ENCODE measurements around the gene MFF. TPM values are rescaled to one million over a fixed set of nuclear protein-coding genes. Genes with fewer than 3 reads are reported as not detected.

The MFF gene
- total RNA-seq, 1 experiment from 2014 or later: 82.3 TPM

DNA sequence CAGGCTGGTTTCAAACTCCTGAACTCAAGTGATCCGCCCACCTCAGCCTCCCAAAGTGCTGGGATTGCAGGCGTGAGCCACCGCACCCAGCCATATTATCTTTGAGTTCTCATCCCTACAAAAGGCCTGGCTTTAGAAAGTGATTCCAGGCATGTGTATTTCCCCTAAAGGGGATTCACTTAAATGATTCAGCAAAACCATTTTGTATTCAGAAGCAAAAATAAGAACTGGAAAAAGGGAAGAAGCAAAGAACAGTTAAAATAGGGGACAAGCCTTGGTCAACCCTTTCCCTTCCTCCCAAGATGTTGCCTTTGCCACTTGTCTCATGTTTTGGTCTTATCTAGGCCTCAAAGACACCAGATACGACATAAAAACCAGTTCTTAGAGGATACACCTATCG lies 43.5 kb downstream of the MFF start:
- Mint-ChIP-seq H3K4me1 (ENCODE audit: low read depth, unreplicated experiment) (no peaks in the 10 kb centered on the region), H3K27me3 (ENCODE audit: unreplicated experiment) (no peaks in the 10 kb centered on the region), H3K9me3 (ENCODE audit: low read depth, unreplicated experiment) (no peaks in the 10 kb centered on the region), H3K27ac (ENCODE audit: unreplicated experiment) (no peak overlapping the region), H3K36me3 (ENCODE audit: insufficient read depth, unreplicated experiment) (no peaks in the 10 kb centered on the region), H3K4me3 (ENCODE audit: low read depth, unreplicated experiment) (no peak overlapping the region)
- intact Hi-C loops (cut with micrococcal nuclease; ENCODE audit: unreplicated experiment): no loop called here
- TF ChIP-seq, protein P1, sequence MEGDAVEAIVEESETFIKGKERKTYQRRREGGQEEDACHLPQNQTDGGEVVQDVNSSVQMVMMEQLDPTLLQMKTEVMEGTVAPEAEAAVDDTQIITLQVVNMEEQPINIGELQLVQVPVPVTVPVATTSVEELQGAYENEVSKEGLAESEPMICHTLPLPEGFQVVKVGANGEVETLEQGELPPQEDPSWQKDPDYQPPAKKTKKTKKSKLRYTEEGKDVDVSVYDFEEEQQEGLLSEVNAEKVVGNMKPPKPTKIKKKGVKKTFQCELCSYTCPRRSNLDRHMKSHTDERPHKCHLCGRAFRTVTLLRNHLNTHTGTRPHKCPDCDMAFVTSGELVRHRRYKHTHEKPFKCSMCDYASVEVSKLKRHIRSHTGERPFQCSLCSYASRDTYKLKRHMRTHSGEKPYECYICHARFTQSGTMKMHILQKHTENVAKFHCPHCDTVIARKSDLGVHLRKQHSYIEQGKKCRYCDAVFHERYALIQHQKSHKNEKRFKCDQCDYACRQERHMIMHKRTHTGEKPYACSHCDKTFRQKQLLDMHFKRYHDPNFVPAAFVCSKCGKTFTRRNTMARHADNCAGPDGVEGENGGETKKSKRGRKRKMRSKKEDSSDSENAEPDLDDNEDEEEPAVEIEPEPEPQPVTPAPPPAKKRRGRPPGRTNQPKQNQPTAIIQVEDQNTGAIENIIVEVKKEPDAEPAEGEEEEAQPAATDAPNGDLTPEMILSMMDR (IDR thresholded peaks at IDR 0.05; ENCODE audit: unreplicated experiment): no peak
- CTCF ChIA-PET: no interaction called here
- no TSS peak for BruUV-seq (replicated peaks)
- no peak for DNase-seq

DNA sequence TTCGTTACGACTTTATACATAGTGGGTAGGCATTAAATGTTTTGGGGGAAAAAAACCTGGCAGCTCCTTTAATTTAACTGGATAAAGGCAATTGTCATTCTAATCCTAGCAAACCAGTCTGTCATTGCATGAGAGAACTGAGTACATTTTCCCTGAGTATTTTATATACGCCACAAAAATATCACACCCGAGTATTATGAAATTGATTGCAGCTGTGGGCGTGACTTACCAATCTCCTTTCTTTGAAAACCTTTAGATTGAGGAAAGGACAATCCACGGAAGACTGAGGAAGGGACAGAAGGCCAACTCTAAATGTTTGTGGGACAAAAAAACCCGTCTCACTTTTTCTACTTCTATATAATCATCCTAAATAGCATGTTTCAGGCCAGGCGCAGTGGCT lies 45.0 kb downstream of the MFF start:
- Mint-ChIP-seq H3K9me3 (ENCODE audit: low read depth, unreplicated experiment) (no peaks in the 10 kb centered on the region), H3K4me3 (ENCODE audit: low read depth, unreplicated experiment) (no peak overlapping the region), H3K27ac (ENCODE audit: unreplicated experiment) (no peak overlapping the region), H3K27me3 (ENCODE audit: unreplicated experiment) (no peaks in the 10 kb centered on the region), H3K36me3 (ENCODE audit: insufficient read depth, unreplicated experiment) (no peaks in the 10 kb centered on the region), H3K4me1 (ENCODE audit: low read depth, unreplicated experiment) (no peaks in the 10 kb centered on the region)
- CTCF ChIA-PET: no interaction called here
- DNase-seq: no peak
- BruUV-seq (replicated peaks): no TSS peak
- TF ChIP-seq, protein P1 (IDR thresholded peaks at IDR 0.05; ENCODE audit: unreplicated experiment): no peak
- intact Hi-C loops (cut with micrococcal nuclease; ENCODE audit: unreplicated experiment): no loop called here

DNA sequence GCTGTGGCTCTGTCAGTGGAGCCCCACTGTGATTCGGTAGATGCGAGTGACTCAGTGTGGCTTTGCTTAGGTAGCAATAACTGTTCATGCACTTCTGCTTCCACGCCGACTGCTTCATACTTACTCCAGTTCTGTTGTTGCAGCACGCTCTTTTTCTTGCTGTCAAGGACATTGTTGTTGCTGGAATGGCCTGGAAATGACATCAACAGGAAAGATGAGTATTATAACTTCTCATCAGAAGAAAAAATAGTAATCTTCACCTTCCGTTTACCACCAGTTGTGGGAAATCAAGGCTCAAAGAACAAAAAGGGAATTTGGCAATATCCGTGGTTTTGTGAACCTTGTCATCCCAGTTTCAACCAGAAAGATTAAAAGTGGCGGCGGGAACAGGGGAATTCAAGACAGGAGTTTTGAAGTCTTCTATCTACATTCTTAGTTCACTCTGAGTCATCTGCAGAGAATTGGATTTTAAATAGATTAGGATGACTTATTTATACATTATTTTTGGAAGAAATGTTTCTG lies 45.8 kb downstream of the MFF start:
- no peak overlapping the region for H3K27ac Mint-ChIP-seq (ENCODE audit: unreplicated experiment)
- no peaks in the 10 kb centered on the region for H3K36me3 Mint-ChIP-seq (ENCODE audit: insufficient read depth, unreplicated experiment)
- TF ChIP-seq, protein P1 (IDR thresholded peaks at IDR 0.05; ENCODE audit: unreplicated experiment): no peak
- H3K4me3 Mint-ChIP-seq (ENCODE audit: low read depth, unreplicated experiment): no peak overlapping the region
- no peaks in the 10 kb centered on the region for H3K27me3 Mint-ChIP-seq (ENCODE audit: unreplicated experiment)
- CTCF ChIA-PET: no interaction called here
- no peaks in the 10 kb centered on the region for H3K9me3 Mint-ChIP-seq (ENCODE audit: low read depth, unreplicated experiment)
- DNase-seq: no peak
- H3K4me1 Mint-ChIP-seq (ENCODE audit: low read depth, unreplicated experiment): no peaks in the 10 kb centered on the region
- BruUV-seq (replicated peaks): no TSS peak
- intact Hi-C loops (cut with micrococcal nuclease; ENCODE audit: unreplicated experiment): no loop called here

DNA sequence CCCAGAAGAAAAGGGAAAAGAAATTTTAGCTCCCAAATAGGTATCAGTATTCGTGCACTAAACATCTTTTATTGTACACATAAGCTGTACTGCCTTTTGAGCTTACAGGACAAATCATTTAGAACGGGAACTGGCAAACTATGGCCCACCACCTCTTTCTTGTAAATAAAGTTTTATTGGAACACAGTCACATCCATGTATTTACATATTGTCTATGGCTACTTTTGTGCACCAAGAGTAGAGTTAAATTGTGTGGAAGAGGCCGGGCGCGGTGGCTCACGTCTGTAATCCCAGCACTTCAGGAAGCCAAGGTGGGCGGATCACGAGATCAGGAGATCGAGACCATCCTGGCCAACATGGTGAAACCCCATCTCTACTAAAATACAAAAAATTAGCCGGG lies 48.3 kb downstream of the MFF start:
- DNase-seq: no peak
- CTCF ChIA-PET: no interaction called here
- intact Hi-C loops (cut with micrococcal nuclease; ENCODE audit: unreplicated experiment): no loop called here
- BruUV-seq (replicated peaks): no TSS peak
- Mint-ChIP-seq H3K27me3 (ENCODE audit: unreplicated experiment) (no peaks in the 10 kb centered on the region), H3K4me3 (ENCODE audit: low read depth, unreplicated experiment) (no peak overlapping the region), H3K4me1 (ENCODE audit: low read depth, unreplicated experiment) (peaks cover 19% of the 10 kb centered on the region), H3K27ac (ENCODE audit: unreplicated experiment) (peak overlapping the region; percentile 1), H3K9me3 (ENCODE audit: low read depth, unreplicated experiment) (no peaks in the 10 kb centered on the region), H3K36me3 (ENCODE audit: insufficient read depth, unreplicated experiment) (no peaks in the 10 kb centered on the region)
- TF ChIP-seq, protein P1 (IDR thresholded peaks at IDR 0.05; ENCODE audit: unreplicated experiment): no peak

Measured in Calu3 (cell line).